ENCODE measurements around the gene RHBDD3. TPM values are rescaled to one million over a fixed set of nuclear protein-coding genes. Genes with fewer than 3 reads are reported as not detected.

RHBDD3 gene
- total RNA-seq, 2 experiments from 2014 or later = 27.5 to 30.1 TPM

Other genes starting within 250 kb of the RHBDD3 start
- not detected for gene C22orf31, start 206.2 kb downstream of the RHBDD3 start, total RNA-seq
- under 1 TPM; 0.19 to 0.26 TPM for gene KREMEN1, start 194.9 kb downstream of the RHBDD3 start, total RNA-seq
- not detected for gene EMID1, start 62.1 kb downstream of the RHBDD3 start, total RNA-seq
- 100 to 1,000 TPM; 284 to 302 TPM for gene EWSR1, start 287 bp upstream of the RHBDD3 start, total RNA-seq
- gene GAS2L1, start 38.7 kb upstream of the RHBDD3 start, total RNA-seq = 1 to 10 TPM; 8.1 to 9.3 TPM
- gene RASL10A, start 47.7 kb upstream of the RHBDD3 start, total RNA-seq = 1 to 10 TPM in 1 of 2 experiments, under 1 TPM in 1; 0.80 to 1.1 TPM
- 10 to 100 TPM; 61.2 to 63.7 TPM for gene AP1B1, start 120.6 kb upstream of the RHBDD3 start, total RNA-seq
- gene RFPL1, start 170.6 kb upstream of the RHBDD3 start, total RNA-seq = not detected
- 1 to 10 TPM; 1.8 TPM for gene NEFH, start 212.2 kb upstream of the RHBDD3 start, total RNA-seq